Measurements from ENCODE around the gene ZNF831.

GRCh38 chr20:59164686-59165391 lies 1.2 kb downstream of the ZNF831 start:
- TF ChIP-seq, protein P1, sequence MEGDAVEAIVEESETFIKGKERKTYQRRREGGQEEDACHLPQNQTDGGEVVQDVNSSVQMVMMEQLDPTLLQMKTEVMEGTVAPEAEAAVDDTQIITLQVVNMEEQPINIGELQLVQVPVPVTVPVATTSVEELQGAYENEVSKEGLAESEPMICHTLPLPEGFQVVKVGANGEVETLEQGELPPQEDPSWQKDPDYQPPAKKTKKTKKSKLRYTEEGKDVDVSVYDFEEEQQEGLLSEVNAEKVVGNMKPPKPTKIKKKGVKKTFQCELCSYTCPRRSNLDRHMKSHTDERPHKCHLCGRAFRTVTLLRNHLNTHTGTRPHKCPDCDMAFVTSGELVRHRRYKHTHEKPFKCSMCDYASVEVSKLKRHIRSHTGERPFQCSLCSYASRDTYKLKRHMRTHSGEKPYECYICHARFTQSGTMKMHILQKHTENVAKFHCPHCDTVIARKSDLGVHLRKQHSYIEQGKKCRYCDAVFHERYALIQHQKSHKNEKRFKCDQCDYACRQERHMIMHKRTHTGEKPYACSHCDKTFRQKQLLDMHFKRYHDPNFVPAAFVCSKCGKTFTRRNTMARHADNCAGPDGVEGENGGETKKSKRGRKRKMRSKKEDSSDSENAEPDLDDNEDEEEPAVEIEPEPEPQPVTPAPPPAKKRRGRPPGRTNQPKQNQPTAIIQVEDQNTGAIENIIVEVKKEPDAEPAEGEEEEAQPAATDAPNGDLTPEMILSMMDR (conservative IDR thresholded peaks at IDR 0.05): no peak
- TF ChIP-seq ZFX (IDR thresholded peaks at IDR 0.05): no peak
